ENCODE results near the gene HVCN1. TPM values are rescaled to one million over a fixed set of nuclear protein-coding genes. Genes with fewer than 3 reads are reported as not detected.

The HVCN1 gene
- total and polyA plus RNA-seq, 2 donors from 2014 or later = 4.7 to 7.1 TPM

DNA sequence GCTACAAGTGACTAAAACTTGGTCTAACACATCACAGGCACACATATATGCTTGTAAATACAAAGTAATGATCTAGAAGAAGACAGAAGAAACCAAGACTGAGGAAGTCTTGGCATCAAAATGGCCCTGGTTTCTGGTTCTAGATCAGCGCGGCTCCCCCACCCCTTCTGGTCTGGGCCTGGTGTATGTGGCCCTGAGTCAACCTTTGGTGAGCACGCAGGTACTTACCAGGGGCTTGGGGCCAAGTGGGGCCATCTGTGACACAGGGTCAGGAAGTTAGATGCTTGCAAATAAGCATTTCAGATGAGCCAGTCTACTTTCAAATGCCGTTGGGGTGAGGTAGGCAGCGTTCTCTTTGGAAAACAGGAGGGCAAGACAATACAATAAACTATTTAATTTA is 13.2 kb upstream of the HVCN1 start:
- Histone ChIP-seq H3K9ac (ENCODE audit: low read length in 3 of 3) (no peak overlapping the region), H3K36me3 (ENCODE audit: control insufficient read depth in 2 of 3, insufficient read depth in 3 of 3, low read length in 3 of 3) (no peaks in the 10 kb centered on the region), H3K4me3 (ENCODE audit: low read length in 3 of 3) (no peak overlapping the region), H3K27me3 (ENCODE audit: control insufficient read depth, insufficient read depth, low read length) (no peaks in the 10 kb centered on the region), H3K27ac (ENCODE audit: low read depth in 2 of 2, low read length in 2 of 2) (no peak overlapping the region), H3K9me3 (ENCODE audit: control insufficient read depth in 2 of 3, insufficient read depth in 1 of 3, low read length in 3 of 3) (no peaks in the 10 kb centered on the region), H3K4me1 (ENCODE audit: control insufficient read depth in 2 of 3, insufficient read depth in 2 of 3, low read depth in 1 of 3, low read length in 3 of 3) (peaks cover 0 to 4% (median 0%) of the 10 kb centered on the region in 3 donors)
- FAIRE-seq (no peak), DNase-seq (no peak)
- TF ChIP-seq, protein P1, sequence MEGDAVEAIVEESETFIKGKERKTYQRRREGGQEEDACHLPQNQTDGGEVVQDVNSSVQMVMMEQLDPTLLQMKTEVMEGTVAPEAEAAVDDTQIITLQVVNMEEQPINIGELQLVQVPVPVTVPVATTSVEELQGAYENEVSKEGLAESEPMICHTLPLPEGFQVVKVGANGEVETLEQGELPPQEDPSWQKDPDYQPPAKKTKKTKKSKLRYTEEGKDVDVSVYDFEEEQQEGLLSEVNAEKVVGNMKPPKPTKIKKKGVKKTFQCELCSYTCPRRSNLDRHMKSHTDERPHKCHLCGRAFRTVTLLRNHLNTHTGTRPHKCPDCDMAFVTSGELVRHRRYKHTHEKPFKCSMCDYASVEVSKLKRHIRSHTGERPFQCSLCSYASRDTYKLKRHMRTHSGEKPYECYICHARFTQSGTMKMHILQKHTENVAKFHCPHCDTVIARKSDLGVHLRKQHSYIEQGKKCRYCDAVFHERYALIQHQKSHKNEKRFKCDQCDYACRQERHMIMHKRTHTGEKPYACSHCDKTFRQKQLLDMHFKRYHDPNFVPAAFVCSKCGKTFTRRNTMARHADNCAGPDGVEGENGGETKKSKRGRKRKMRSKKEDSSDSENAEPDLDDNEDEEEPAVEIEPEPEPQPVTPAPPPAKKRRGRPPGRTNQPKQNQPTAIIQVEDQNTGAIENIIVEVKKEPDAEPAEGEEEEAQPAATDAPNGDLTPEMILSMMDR (IDR thresholded peaks at IDR 0.05; ENCODE audit: borderline replicate concordance, extremely low read depth, insufficient read depth) = no peak
- intact Hi-C loops (cut with DNase I) = no loop called here

DNA sequence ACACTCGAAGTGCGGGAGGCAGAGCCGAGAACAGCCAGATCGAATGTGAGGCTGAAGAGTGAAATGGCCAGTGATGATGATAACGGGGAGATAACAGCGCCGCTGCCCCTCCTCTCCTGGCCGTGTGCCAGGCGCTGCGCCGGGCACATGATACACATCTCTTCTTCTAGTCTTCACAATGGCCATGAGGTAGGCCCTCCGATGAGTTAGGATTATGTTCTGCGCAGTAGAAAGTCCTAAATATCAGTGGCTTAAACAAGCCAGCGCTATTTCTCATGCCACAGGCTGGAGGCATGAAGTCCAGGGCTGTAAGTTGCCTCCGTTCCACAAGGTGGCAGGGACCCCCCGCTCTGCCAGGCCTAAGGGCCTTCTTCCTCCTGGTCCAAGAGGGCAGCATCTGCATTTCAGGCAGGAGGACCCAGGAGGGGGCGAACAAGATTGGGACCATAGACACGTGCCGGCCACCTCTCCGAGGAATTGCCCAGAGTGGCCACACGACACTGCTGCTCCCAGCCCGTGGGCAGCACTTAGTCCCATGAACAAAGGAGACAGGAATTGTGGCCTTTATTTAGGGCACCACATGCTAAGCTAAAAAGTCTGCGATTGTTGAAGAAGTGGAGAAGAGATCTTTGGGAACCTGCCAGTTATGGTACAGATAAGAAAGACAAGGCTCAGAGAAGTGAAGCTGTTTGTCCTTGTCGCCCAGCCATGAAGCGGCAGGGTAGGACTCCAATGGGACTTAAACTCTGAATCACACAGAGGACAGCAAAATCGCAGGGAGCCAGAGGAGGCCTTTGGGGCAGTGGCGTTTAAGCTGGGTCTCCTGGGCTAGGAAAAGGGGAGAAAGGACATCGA is 10.9 kb upstream of the HVCN1 start:
- Histone ChIP-seq H3K27me3 (ENCODE audit: control insufficient read depth, insufficient read depth, low read length) (no peaks in the 10 kb centered on the region), H3K4me1 (ENCODE audit: control insufficient read depth in 2 of 3, insufficient read depth in 2 of 3, low read depth in 1 of 3, low read length in 3 of 3) (peaks cover 0 to 4% (median 0%) of the 10 kb centered on the region in 3 donors), H3K36me3 (ENCODE audit: control insufficient read depth in 2 of 3, insufficient read depth in 3 of 3, low read length in 3 of 3) (no peaks in the 10 kb centered on the region), H3K9ac (ENCODE audit: low read length in 3 of 3) (no peak overlapping the region), H3K27ac (ENCODE audit: low read depth in 2 of 2, low read length in 2 of 2) (no peak overlapping the region), H3K9me3 (ENCODE audit: control insufficient read depth in 2 of 3, insufficient read depth in 1 of 3, low read length in 3 of 3) (no peaks in the 10 kb centered on the region), H3K4me3 (ENCODE audit: low read length in 3 of 3) (no peak overlapping the region)
- FAIRE-seq (no peak), DNase-seq (peak in 1 of 5 donors; percentile 40)
- intact Hi-C loops (cut with DNase I) = no loop called here
- TF ChIP-seq, protein P1 (IDR thresholded peaks at IDR 0.05; ENCODE audit: borderline replicate concordance, extremely low read depth, insufficient read depth) = no peak

DNA sequence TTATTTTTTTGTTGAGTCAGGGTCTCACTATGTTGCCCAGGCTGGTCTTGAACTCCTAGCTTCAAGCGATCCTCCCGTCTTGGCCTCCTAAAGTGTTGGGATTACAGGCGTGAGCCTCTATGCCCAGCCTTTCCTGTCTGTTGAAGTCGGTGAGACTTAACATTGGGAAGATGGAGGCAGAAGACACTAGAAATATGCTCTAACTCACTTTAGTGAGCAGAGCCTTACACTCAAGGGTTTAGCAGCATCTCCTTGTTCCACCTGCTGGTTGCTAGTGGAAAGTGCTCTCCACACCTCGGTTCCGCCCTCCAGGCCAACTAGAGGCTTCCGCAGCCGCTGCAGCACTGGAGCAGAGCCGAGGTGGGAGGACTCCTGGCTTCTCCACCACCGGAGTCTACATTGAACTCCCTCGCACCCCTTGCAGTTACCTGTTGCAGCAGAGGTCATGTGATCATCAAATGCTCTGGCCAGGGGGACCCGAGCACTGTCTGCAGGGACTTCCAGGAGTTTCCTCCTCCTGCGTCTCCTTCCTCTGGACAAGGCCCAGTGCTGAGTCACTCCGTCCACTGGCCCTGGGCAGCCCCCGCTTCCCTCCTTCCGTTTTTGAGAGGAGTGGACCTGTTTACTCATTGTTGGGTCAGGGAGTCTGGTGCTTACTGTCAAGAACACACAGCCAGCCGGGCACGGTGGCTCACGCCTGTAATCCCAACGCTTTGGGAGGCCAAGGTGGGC is 9.4 kb upstream of the HVCN1 start:
- H3K27ac ChIP-seq (ENCODE audit: low read depth in 2 of 2, low read length in 2 of 2) = no peak overlapping the region
- intact Hi-C loops (cut with DNase I) = no loop called here
- peak overlapping the region in 1 of 3 donors; percentile 21 for H3K4me3 ChIP-seq (ENCODE audit: low read length in 3 of 3)
- TF ChIP-seq, protein P1 (IDR thresholded peaks at IDR 0.05; ENCODE audit: borderline replicate concordance, extremely low read depth, insufficient read depth) = peak; percentile 68
- H3K36me3 ChIP-seq (ENCODE audit: control insufficient read depth in 2 of 3, insufficient read depth in 3 of 3, low read length in 3 of 3) = no peaks in the 10 kb centered on the region
- no peak for FAIRE-seq
- DNase-seq = peak; percentile 74 to 88 (median 83)
- H3K4me1 ChIP-seq (ENCODE audit: control insufficient read depth in 2 of 3, insufficient read depth in 2 of 3, low read depth in 1 of 3, low read length in 3 of 3) = peaks cover 0 to 4% (median 0%) of the 10 kb centered on the region in 3 donors
- H3K9me3 ChIP-seq (ENCODE audit: control insufficient read depth in 2 of 3, insufficient read depth in 1 of 3, low read length in 3 of 3) = no peaks in the 10 kb centered on the region
- H3K27me3 ChIP-seq (ENCODE audit: control insufficient read depth, insufficient read depth, low read length) = no peaks in the 10 kb centered on the region
- H3K9ac ChIP-seq (ENCODE audit: low read length in 3 of 3) = no peak overlapping the region

Measured in kidney (tissue), 14 donors.